WTC11 (cell line): ENCODE data around the gene RELB. TPM values are rescaled to one million over a fixed set of nuclear protein-coding genes. Genes with fewer than 3 reads are reported as not detected.

Experiments
- CBFB ChIP-seq: sonication (generic); formaldehyde crosslinking; IDR thresholded peaks from 2 replicates; pipeline ENCODE4 v1.8.1; 2022; ENCODE audit warnings: mild to moderate bottlenecking, low read depth, missing genetic modification reagents
- CREB1 ChIP-seq: sonication (generic); formaldehyde crosslinking; IDR thresholded peaks from 2 replicates; pipeline ENCODE4 v1.8.0; 2023; ENCODE audit warnings: mild to moderate bottlenecking, missing genetic modification reagents
- FOXJ3 ChIP-seq: sonication (generic); formaldehyde crosslinking; IDR thresholded peaks from 2 replicates; pipeline ENCODE4 v1.9.0; 2021; ENCODE audit warnings: missing genetic modification reagents, mild to moderate bottlenecking, borderline replicate concordance
- GABPB1 ChIP-seq: sonication (generic); formaldehyde crosslinking; IDR thresholded peaks from 2 replicates; pipeline ENCODE4 v1.8.1; 2023; ENCODE audit warnings: mild to moderate bottlenecking, missing genetic modification reagents
- IRF2 ChIP-seq: sonication (generic); formaldehyde crosslinking; IDR thresholded peaks from 2 replicates; pipeline ENCODE4 v1.8.0; 2022; ENCODE audit warnings: low read depth, missing genetic modification reagents, borderline replicate concordance
- JAZF1 ChIP-seq: fragments of 250-450 bp; sonication (Bioruptor Pico); IDR thresholded peaks from 2 replicates; pipeline ENCODE4 v1.9.0; 2021; ENCODE audit warnings: moderate library complexity, mild to moderate bottlenecking, inconsistent platforms
- JUN ChIP-seq: sonication (generic); formaldehyde crosslinking; IDR thresholded peaks from 2 replicates; pipeline ENCODE4 v1.8.0; 2023; ENCODE audit warnings: mild to moderate bottlenecking, missing genetic modification reagents
- KAT7 ChIP-seq: sonication (generic); formaldehyde crosslinking; IDR thresholded peaks from 2 replicates; pipeline ENCODE4 v1.8.1; 2023; ENCODE audit warnings: missing genetic modification reagents, mild to moderate bottlenecking, borderline replicate concordance
- RORB ChIP-seq: fragments of 250-450 bp; sonication (Bioruptor Pico); IDR thresholded peaks from 2 replicates; pipeline ENCODE4 v1.9.0; 2021; ENCODE audit warnings: mild to moderate bottlenecking
- TEAD4 ChIP-seq: sonication (generic); formaldehyde crosslinking; IDR thresholded peaks from 2 replicates; pipeline ENCODE4 v1.8.0; 2022; ENCODE audit warnings: mild to moderate bottlenecking, missing genetic modification reagents
- ZNF121 ChIP-seq: sonication (generic); formaldehyde crosslinking; IDR thresholded peaks from 2 replicates; pipeline ENCODE4 v1.8.0; 2023; ENCODE audit warnings: missing genetic modification reagents
- ZNF317 ChIP-seq: sonication (generic); formaldehyde crosslinking; IDR thresholded peaks from 2 replicates; pipeline ENCODE4 v1.8.1; 2023; ENCODE audit warnings: low read depth, mild to moderate bottlenecking, moderate library complexity, missing genetic modification reagents, borderline replicate concordance
- ZNF416 ChIP-seq: fragments of 250-450 bp; sonication (Bioruptor Pico); IDR thresholded peaks from 2 replicates; pipeline ENCODE4 v1.9.0; 2021; ENCODE audit warnings: mild to moderate bottlenecking, inconsistent platforms
- total RNA-seq: library from RNA; stranded (reverse); gene quantifications from 3 replicates; pipeline ENCODE4 v1.2.3, GENCODE V29; 2021
- TF ChIP-seq, protein P1 (sequence below): sonication (generic); formaldehyde crosslinking; IDR thresholded peaks from 2 replicates; pipeline ENCODE4 v1.8.0; 2023; ENCODE audit warnings: mild to moderate bottlenecking, missing genetic modification reagents
- TF ChIP-seq, protein P2 (sequence below): sonication (generic); formaldehyde crosslinking; IDR thresholded peaks from 2 replicates; pipeline ENCODE4 v1.8.0; 2022; ENCODE audit warnings: mild to moderate bottlenecking, missing genetic modification reagents
- TF ChIP-seq, protein P3 (sequence below): sonication (generic); formaldehyde crosslinking; IDR thresholded peaks from 2 replicates; pipeline ENCODE4 v1.8.1; 2022; ENCODE audit warnings: low read depth, missing genetic modification reagents, borderline replicate concordance
- TF ChIP-seq, protein P4 (sequence below): fragments of 250-450 bp; sonication (Bioruptor Pico); IDR thresholded peaks from 2 replicates; pipeline ENCODE4 v1.9.0; 2021; ENCODE audit warnings: mild to moderate bottlenecking
- TF ChIP-seq, protein P5 (sequence below): sonication (generic); formaldehyde crosslinking; IDR thresholded peaks from 2 replicates; pipeline ENCODE4 v1.8.1; 2022; ENCODE audit warnings: mild to moderate bottlenecking, moderate library complexity, missing genetic modification reagents
- TF ChIP-seq, protein P6 (sequence below): fragments of 250-450 bp; sonication (Bioruptor Pico); IDR thresholded peaks from 2 replicates; pipeline ENCODE4 v1.8.0; 2021; ENCODE audit warnings: mild to moderate bottlenecking
- TF ChIP-seq, protein P7 (sequence below): fragments of 200-600 bp; IDR thresholded peaks from 2 replicates; pipeline ENCODE4 v1.8.0; 2022; ENCODE audit warnings: antibody characterized with exemption
- TF ChIP-seq, protein P8 (sequence below): sonication (generic); formaldehyde crosslinking; IDR thresholded peaks from 2 replicates; pipeline ENCODE4 v1.8.0; 2022; ENCODE audit warnings: mild to moderate bottlenecking, missing genetic modification reagents
- TF ChIP-seq, protein P9 (sequence below): sonication (generic); formaldehyde crosslinking; IDR thresholded peaks from 2 replicates; pipeline ENCODE4 v1.8.0; 2022; ENCODE audit warnings: missing genetic modification reagents

Gene RELB
- total RNA-seq, 1 experiment from 2014 or later, result 8.9 TPM

DNA sequence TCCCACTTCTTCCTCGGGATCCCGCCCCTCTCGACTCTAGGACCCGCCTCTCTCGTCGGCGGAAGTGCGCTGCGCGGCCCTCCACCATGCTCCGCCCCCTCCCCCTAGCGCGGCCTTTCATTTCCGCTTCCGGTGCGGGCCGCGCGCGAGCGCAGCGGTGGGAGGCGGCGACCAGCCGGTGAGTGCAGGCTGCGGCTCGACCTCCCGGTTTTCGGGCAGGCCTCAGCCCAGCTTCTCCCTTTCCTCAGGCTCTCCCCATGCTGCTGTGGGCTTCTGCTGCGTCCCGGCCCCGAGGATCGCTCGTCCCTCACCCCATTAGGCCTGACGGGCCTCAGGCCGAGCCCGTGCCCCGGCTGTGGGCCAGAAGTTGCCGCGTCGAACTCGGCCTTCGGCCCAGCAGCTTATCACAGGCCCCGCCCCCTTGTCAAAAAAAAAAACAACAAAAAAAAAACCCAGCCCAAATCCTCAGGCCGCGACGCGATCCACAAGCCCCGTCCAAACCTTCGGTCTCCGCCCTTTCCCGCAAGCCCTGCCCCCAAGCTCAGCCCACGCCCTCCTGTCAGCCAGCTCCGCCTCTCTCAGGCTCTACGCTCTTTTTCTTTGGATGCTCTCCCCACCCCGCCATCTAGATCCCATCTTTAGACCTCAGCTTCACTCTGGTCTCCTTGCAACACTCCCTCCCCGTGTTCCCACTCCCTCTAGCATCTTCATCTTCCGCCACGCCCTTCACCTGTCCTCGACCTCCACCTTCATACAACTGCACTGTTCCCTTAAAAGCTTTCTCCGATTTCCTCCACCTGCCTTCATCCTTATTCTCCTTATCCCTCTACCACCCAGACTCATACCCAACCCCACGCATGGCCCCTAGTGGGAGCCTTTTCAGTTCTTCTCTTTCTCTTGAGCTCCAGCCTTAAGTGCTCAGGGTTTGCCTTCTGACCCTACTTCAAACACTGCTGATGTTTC lies 37.9 kb downstream of the RELB start, which contains the start of gene CLASRP (continued):
- TF ChIP-seq, protein P1, sequence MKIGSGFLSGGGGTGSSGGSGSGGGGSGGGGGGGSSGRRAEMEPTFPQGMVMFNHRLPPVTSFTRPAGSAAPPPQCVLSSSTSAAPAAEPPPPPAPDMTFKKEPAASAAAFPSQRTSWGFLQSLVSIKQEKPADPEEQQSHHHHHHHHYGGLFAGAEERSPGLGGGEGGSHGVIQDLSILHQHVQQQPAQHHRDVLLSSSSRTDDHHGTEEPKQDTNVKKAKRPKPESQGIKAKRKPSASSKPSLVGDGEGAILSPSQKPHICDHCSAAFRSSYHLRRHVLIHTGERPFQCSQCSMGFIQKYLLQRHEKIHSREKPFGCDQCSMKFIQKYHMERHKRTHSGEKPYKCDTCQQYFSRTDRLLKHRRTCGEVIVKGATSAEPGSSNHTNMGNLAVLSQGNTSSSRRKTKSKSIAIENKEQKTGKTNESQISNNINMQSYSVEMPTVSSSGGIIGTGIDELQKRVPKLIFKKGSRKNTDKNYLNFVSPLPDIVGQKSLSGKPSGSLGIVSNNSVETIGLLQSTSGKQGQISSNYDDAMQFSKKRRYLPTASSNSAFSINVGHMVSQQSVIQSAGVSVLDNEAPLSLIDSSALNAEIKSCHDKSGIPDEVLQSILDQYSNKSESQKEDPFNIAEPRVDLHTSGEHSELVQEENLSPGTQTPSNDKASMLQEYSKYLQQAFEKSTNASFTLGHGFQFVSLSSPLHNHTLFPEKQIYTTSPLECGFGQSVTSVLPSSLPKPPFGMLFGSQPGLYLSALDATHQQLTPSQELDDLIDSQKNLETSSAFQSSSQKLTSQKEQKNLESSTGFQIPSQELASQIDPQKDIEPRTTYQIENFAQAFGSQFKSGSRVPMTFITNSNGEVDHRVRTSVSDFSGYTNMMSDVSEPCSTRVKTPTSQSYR (CRISPR knock-in tag), result no peak
- peak; percentile 79 for TF ChIP-seq GABPB1
- TF ChIP-seq, protein P2, sequence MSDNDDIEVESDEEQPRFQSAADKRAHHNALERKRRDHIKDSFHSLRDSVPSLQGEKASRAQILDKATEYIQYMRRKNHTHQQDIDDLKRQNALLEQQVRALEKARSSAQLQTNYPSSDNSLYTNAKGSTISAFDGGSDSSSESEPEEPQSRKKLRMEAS (CRISPR knock-in tag), result peak; percentile 62; the same call in 1 of the 2 replicates
- TF ChIP-seq ZNF317, result no peak
- TF ChIP-seq, protein P3, sequence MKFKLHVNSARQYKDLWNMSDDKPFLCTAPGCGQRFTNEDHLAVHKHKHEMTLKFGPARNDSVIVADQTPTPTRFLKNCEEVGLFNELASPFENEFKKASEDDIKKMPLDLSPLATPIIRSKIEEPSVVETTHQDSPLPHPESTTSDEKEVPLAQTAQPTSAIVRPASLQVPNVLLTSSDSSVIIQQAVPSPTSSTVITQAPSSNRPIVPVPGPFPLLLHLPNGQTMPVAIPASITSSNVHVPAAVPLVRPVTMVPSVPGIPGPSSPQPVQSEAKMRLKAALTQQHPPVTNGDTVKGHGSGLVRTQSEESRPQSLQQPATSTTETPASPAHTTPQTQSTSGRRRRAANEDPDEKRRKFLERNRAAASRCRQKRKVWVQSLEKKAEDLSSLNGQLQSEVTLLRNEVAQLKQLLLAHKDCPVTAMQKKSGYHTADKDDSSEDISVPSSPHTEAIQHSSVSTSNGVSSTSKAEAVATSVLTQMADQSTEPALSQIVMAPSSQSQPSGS, result no peak
- TF ChIP-seq CBFB (CRISPR knock-in tag), result no peak
- TF ChIP-seq, protein P4, sequence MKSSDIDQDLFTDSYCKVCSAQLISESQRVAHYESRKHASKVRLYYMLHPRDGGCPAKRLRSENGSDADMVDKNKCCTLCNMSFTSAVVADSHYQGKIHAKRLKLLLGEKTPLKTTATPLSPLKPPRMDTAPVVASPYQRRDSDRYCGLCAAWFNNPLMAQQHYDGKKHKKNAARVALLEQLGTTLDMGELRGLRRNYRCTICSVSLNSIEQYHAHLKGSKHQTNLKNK (CRISPR knock-in tag), result no peak
- no peak for TF ChIP-seq FOXJ3 (CRISPR knock-in tag)
- TF ChIP-seq ZNF416 (CRISPR knock-in tag), result no peak
- TF ChIP-seq KAT7 (CRISPR knock-in tag), result 0 out of 2 replicates have a peak, but pooled peaks have one; percentile 65
- no peak for TF ChIP-seq TEAD4 (CRISPR knock-in tag)
- no peak for TF ChIP-seq CREB1 (CRISPR knock-in tag)
- TF ChIP-seq JUN (CRISPR knock-in tag), result no peak
- TF ChIP-seq, protein P5, sequence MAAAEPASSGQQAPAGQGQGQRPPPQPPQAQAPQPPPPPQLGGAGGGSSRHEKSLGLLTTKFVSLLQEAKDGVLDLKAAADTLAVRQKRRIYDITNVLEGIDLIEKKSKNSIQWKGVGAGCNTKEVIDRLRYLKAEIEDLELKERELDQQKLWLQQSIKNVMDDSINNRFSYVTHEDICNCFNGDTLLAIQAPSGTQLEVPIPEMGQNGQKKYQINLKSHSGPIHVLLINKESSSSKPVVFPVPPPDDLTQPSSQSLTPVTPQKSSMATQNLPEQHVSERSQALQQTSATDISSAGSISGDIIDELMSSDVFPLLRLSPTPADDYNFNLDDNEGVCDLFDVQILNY, result no peak
- TF ChIP-seq, protein P6, sequence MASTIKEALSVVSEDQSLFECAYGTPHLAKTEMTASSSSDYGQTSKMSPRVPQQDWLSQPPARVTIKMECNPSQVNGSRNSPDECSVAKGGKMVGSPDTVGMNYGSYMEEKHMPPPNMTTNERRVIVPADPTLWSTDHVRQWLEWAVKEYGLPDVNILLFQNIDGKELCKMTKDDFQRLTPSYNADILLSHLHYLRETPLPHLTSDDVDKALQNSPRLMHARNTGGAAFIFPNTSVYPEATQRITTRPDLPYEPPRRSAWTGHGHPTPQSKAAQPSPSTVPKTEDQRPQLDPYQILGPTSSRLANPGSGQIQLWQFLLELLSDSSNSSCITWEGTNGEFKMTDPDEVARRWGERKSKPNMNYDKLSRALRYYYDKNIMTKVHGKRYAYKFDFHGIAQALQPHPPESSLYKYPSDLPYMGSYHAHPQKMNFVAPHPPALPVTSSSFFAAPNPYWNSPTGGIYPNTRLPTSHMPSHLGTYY, result no peak
- TF ChIP-seq, protein P7, sequence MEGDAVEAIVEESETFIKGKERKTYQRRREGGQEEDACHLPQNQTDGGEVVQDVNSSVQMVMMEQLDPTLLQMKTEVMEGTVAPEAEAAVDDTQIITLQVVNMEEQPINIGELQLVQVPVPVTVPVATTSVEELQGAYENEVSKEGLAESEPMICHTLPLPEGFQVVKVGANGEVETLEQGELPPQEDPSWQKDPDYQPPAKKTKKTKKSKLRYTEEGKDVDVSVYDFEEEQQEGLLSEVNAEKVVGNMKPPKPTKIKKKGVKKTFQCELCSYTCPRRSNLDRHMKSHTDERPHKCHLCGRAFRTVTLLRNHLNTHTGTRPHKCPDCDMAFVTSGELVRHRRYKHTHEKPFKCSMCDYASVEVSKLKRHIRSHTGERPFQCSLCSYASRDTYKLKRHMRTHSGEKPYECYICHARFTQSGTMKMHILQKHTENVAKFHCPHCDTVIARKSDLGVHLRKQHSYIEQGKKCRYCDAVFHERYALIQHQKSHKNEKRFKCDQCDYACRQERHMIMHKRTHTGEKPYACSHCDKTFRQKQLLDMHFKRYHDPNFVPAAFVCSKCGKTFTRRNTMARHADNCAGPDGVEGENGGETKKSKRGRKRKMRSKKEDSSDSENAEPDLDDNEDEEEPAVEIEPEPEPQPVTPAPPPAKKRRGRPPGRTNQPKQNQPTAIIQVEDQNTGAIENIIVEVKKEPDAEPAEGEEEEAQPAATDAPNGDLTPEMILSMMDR, result no peak
- no peak for TF ChIP-seq RORB
- TF ChIP-seq JAZF1 (CRISPR knock-in tag), result no peak
- no peak for TF ChIP-seq IRF2
- peak; percentile 23; the same call in 1 of the 2 replicates for TF ChIP-seq ZNF121 (CRISPR knock-in tag)
- TF ChIP-seq, protein P8, sequence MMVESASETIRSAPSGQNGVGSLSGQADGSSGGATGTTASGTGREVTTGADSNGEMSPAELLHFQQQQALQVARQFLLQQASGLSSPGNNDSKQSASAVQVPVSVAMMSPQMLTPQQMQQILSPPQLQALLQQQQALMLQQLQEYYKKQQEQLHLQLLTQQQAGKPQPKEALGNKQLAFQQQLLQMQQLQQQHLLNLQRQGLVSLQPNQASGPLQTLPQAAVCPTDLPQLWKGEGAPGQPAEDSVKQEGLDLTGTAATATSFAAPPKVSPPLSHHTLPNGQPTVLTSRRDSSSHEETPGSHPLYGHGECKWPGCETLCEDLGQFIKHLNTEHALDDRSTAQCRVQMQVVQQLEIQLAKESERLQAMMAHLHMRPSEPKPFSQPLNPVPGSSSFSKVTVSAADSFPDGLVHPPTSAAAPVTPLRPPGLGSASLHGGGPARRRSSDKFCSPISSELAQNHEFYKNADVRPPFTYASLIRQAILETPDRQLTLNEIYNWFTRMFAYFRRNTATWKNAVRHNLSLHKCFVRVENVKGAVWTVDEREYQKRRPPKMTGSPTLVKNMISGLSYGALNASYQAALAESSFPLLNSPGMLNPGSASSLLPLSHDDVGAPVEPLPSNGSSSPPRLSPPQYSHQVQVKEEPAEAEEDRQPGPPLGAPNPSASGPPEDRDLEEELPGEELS (CRISPR knock-in tag), result peak; percentile 56; the same call in 1 of the 2 replicates
- TF ChIP-seq, protein P9, sequence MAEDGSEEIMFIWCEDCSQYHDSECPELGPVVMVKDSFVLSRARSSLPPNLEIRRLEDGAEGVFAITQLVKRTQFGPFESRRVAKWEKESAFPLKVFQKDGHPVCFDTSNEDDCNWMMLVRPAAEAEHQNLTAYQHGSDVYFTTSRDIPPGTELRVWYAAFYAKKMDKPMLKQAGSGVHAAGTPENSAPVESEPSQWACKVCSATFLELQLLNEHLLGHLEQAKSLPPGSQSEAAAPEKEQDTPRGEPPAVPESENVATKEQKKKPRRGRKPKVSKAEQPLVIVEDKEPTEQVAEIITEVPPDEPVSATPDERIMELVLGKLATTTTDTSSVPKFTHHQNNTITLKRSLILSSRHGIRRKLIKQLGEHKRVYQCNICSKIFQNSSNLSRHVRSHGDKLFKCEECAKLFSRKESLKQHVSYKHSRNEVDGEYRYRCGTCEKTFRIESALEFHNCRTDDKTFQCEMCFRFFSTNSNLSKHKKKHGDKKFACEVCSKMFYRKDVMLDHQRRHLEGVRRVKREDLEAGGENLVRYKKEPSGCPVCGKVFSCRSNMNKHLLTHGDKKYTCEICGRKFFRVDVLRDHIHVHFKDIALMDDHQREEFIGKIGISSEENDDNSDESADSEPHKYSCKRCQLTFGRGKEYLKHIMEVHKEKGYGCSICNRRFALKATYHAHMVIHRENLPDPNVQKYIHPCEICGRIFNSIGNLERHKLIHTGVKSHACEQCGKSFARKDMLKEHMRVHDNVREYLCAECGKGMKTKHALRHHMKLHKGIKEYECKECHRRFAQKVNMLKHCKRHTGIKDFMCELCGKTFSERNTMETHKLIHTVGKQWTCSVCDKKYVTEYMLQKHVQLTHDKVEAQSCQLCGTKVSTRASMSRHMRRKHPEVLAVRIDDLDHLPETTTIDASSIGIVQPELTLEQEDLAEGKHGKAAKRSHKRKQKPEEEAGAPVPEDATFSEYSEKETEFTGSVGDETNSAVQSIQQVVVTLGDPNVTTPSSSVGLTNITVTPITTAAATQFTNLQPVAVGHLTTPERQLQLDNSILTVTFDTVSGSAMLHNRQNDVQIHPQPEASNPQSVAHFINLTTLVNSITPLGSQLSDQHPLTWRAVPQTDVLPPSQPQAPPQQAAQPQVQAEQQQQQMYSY (CRISPR knock-in tag), result peak; percentile 43; the same call in 1 of the 2 replicates
